HepG2 (cell line): ENCODE data around the gene KIZ. TPM values are rescaled to one million over a fixed set of nuclear protein-coding genes. Genes with fewer than 3 reads are reported as not detected.

ENCODE experiments used
- AKNA ChIP-seq: sonication (generic); formaldehyde crosslinking; IDR thresholded peaks from 2 replicates; pipeline ENCODE4 v1.4.0; 2020; ENCODE audit warnings: missing genetic modification reagents, borderline replicate concordance
- EED ChIP-seq: sonication (generic); formaldehyde crosslinking; IDR thresholded peaks from 2 replicates; pipeline ENCODE4 v1.5.0; 2020; ENCODE audit warnings: mild to moderate bottlenecking, missing genetic modification reagents
- ETV5 ChIP-seq: IDR thresholded peaks from 2 replicates; pipeline ENCODE4 v1.6.1; 2018; ENCODE audit warnings: missing biosample characterization, missing genetic modification reagents, inconsistent platforms, borderline replicate concordance
- FOXK1 ChIP-seq: sonication (generic); formaldehyde crosslinking; IDR thresholded peaks from 2 replicates; pipeline ENCODE4 v1.4.0; 2020; ENCODE audit warnings: low read depth, missing genetic modification reagents, borderline replicate concordance
- MYNN ChIP-seq: sonication (generic); formaldehyde crosslinking; IDR thresholded peaks from 2 replicates; pipeline ENCODE4 v1.4.0; 2020; ENCODE audit warnings: mild to moderate bottlenecking, low read depth, missing genetic modification reagents
- PCBP2 ChIP-seq: fragments of 200-400 bp; formaldehyde crosslinking; optimal IDR thresholded peaks from 2 replicates; pipeline ENCODE3; 2018; ENCODE audit warnings: low read length, low read depth; ENCODE audit not compliant: poor library complexity, severe bottlenecking
- RCOR2 ChIP-seq: IDR thresholded peaks from 2 replicates; pipeline ENCODE4 v1.6.1; 2016; ENCODE audit warnings: missing biosample characterization, missing genetic modification reagents
- RORA ChIP-seq: sonication (generic); formaldehyde crosslinking; IDR thresholded peaks from 2 replicates; pipeline ENCODE4 v1.5.0; 2020; ENCODE audit warnings: mild to moderate bottlenecking, missing genetic modification reagents, moderate library complexity
- SALL1 ChIP-seq: sonication (generic); formaldehyde crosslinking; IDR thresholded peaks from 2 replicates; pipeline ENCODE4 v1.8.0; 2022; ENCODE audit warnings: mild to moderate bottlenecking, missing genetic modification reagents
- TCF7 ChIP-seq: sonication (generic); IDR thresholded peaks from 2 replicates; pipeline ENCODE4 v1.6.1; 2016; ENCODE audit warnings: antibody characterized with exemption, low read depth
- U2AF2 ChIP-seq: fragments of 200-400 bp; formaldehyde crosslinking; IDR thresholded peaks from 2 replicates; pipeline ENCODE4 v1.6.1; 2017; ENCODE audit warnings: low read depth, mild to moderate bottlenecking, low read length
- ZMYM3 ChIP-seq: sonication (generic); formaldehyde crosslinking; IDR thresholded peaks from 2 replicates; pipeline ENCODE4 v1.5.1; 2020; ENCODE audit warnings: mild to moderate bottlenecking, missing genetic modification reagents
- ZNF205 ChIP-seq: IDR thresholded peaks from 2 replicates; pipeline ENCODE4 v1.6.1; 2018; ENCODE audit warnings: missing biosample characterization, missing genetic modification reagents
- ZNF224 ChIP-seq: sonication (generic); formaldehyde crosslinking; IDR thresholded peaks from 2 replicates; pipeline ENCODE4 v1.5.0; 2020; ENCODE audit warnings: mild to moderate bottlenecking, missing genetic modification reagents
- ZNF263 ChIP-seq: sonication (generic); formaldehyde crosslinking; IDR thresholded peaks from 2 replicates; pipeline ENCODE4 v1.4.0; 2020; ENCODE audit warnings: missing genetic modification reagents
- ZNF337 ChIP-seq: sonication (generic); formaldehyde crosslinking; IDR thresholded peaks from 2 replicates; pipeline ENCODE4 v1.5.1; 2020; ENCODE audit warnings: missing genetic modification reagents, low read depth, mild to moderate bottlenecking, borderline replicate concordance
- ZNF607 ChIP-seq: sonication (generic); formaldehyde crosslinking; IDR thresholded peaks from 2 replicates; pipeline ENCODE4 v1.5.1; 2020; ENCODE audit warnings: missing genetic modification reagents, mild to moderate bottlenecking, borderline replicate concordance
- ZNF773 ChIP-seq: sonication (generic); formaldehyde crosslinking; IDR thresholded peaks from 2 replicates; pipeline ENCODE4 v1.4.0; 2020; ENCODE audit warnings: missing genetic modification reagents, borderline replicate concordance
- polyA plus RNA-seq, 8 experiments: library from polyadenylated mRNA; depleted of rRNA in 3 of 8; stranded (reverse) in 7 of 8; unstranded in 1 of 8; fragments of >200 nt; fragmentation: Illumina TruSeq in 4 of 8; extraction: Trizol in 4 of 8; gene quantifications; 2 replicates each; pipeline versions ENCODE4 v1.2.1 to v1.2.3, GENCODE V29; 2011 to 2016; ENCODE audit warnings: low read depth in 4 of 8, missing spikeins in 1 of 8, mixed read lengths in 1 of 8; ENCODE audit not compliant: insufficient read depth in 1 of 8
- total RNA-seq, 5 experiments: library from RNA; depleted of rRNA; stranded (reverse); fragments of >200 nt; fragmentation: Illumina TruSeq; extraction: Trizol; gene quantifications; 2 replicates each; pipeline ENCODE4 v1.2.3, GENCODE V29; 2016; ENCODE audit warnings: low read depth in 1 of 5
- TF ChIP-seq, protein P1 (sequence below): IDR thresholded peaks from 2 replicates; pipeline ENCODE4 v1.6.1; 2016

Gene KIZ
- total and polyA plus RNA-seq, 2 of the 13 experiments (the other 11 are each of a cell fraction or from before 2014, with no cell fraction given), result 46.3 to 114 TPM

DNA sequence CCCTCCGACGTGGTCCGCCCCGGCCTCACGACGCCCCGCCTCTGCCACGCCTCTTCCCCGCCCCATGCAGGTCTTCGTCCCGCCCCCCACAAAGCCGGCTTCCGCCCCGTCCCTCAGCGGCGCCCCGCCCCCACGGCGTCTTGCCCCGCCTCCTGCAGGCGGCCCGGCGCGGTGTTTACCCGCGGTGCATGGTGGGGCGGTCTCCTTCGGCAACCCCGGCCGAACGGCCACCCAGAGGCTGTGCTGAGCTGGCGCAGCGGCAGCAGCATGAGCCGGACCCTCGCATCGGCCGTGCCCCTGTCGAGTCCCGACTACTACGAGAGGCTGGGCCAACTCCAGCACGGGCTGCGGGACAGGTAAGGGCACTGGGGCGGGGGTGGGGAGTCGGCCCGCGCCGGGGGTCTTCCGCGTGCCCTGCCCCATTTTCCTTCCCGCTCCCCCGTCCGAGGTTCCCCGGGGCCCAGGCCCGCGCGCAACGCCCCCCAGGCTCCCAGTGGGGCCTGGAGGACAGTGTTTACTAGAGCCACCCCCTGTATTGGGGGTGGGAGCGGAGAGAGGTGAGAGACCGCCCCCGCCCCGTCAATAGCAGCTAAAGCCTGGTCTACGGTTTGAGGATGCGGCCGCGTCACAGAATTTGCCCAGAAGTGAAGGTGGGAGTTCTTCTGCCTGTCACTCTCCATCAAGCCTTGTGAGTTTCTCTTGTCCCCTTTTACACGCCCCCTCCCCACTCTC is at the start of gene KIZ (continued):
- TF ChIP-seq AKNA (no peak), ZNF263 (peak; percentile 12; the same call in 1 of the 2 replicates), ZNF205 (peak; percentile 38), TCF7 (no peak; the same call in 1 of the 2 replicates), SALL1 (CRISPR knock-in tag) (peak; percentile 93), ZNF773 (CRISPR knock-in tag) (peak; percentile 39; the same call in 1 of the 2 replicates), ETV5 (CRISPR knock-in tag) (peak; percentile 64; the same call in 1 of the 2 replicates), EED (CRISPR knock-in tag) (peak; percentile 57; the same call in 1 of the 2 replicates), RCOR2 (CRISPR knock-in tag) (0 out of 2 replicates have a peak, but pooled peaks have one; percentile 6), ZNF224 (CRISPR knock-in tag) (peak; percentile 55; the same call in 1 of the 2 replicates), ZMYM3 (CRISPR knock-in tag) (peak; percentile 37), U2AF2 (no peak), PCBP2 (no peak), RORA (no peak), ZNF607 (CRISPR knock-in tag) (peak; percentile 50; the same call in 1 of the 2 replicates), FOXK1 (peak; percentile 99), MYNN (no peak), ZNF337 (CRISPR knock-in tag) (no peak)
- TF ChIP-seq, protein P1, sequence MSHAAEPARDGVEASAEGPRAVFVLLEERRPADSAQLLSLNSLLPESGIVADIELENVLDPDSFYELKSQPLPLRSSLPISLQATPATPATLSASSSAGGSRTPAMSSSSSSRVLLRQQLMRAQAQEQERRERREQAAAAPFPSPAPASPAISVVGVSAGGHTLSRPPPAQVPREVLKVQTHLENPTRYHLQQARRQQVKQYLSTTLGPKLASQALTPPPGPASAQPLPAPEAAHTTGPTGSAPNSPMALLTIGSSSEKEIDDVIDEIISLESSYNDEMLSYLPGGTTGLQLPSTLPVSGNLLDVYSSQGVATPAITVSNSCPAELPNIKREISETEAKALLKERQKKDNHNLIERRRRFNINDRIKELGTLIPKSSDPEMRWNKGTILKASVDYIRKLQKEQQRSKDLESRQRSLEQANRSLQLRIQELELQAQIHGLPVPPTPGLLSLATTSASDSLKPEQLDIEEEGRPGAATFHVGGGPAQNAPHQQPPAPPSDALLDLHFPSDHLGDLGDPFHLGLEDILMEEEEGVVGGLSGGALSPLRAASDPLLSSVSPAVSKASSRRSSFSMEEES, result no peak
